Uterus (tissue), 2 donors: ENCODE measurements around the gene HNRNPAB.

Experiments
- POLR2A ChIP-seq, 2 donors: fragments of 450-650 bp; IDR thresholded peaks; one replicate each; pipeline ENCODE4 v1.6.1; 2016; ENCODE audit warnings: antibody characterized with exemption in 2 of 2, mild to moderate bottlenecking in 1 of 2, moderate library complexity in 1 of 2
- TF ChIP-seq, protein P1 (sequence below), 4 experiments: fragments of 200-600 bp in 2 of 4; fragments of 450-650 bp in 2 of 4; sonication (generic) in 2 of 4; IDR thresholded peaks; one replicate each; pipeline ENCODE4 v1.5.1; 2016 to 2019; ENCODE audit warnings: antibody characterized with exemption in 4 of 4, mild to moderate bottlenecking in 2 of 4, moderate library complexity in 1 of 4

DNA sequence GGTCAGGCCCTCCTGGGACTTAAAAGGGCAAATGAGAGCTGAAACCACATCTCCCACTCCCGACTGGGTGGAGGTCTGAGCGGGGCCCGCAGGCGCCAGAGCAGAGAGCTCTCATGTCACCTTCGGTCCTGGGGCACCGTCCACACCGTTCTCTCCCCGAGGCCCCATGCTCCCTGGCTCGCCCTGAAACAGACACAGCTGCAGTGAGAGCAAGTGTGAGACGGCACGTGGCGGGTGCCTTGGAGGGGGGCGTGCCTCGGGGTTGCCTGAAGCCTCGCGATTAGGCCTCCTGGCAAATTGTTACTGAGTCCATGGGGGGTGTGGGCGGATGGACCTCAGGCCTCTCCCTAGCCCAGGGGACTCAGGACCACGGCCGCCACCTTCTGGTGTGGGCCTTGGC lies 52.4 kb downstream of the HNRNPAB start:
- TF ChIP-seq, protein P1, sequence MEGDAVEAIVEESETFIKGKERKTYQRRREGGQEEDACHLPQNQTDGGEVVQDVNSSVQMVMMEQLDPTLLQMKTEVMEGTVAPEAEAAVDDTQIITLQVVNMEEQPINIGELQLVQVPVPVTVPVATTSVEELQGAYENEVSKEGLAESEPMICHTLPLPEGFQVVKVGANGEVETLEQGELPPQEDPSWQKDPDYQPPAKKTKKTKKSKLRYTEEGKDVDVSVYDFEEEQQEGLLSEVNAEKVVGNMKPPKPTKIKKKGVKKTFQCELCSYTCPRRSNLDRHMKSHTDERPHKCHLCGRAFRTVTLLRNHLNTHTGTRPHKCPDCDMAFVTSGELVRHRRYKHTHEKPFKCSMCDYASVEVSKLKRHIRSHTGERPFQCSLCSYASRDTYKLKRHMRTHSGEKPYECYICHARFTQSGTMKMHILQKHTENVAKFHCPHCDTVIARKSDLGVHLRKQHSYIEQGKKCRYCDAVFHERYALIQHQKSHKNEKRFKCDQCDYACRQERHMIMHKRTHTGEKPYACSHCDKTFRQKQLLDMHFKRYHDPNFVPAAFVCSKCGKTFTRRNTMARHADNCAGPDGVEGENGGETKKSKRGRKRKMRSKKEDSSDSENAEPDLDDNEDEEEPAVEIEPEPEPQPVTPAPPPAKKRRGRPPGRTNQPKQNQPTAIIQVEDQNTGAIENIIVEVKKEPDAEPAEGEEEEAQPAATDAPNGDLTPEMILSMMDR (IDR thresholded peaks at IDR 0.05): no peak
- no peak for TF ChIP-seq POLR2A (IDR thresholded peaks at IDR 0.05)
